Measurements from ENCODE around the gene GPHA2. TPM values are rescaled to one million over a fixed set of nuclear protein-coding genes. Genes with fewer than 3 reads are reported as not detected.
A peak's percentile ranks its signal among the peaks of the same experiment; 100 is the strongest.

The GPHA2 gene
- total and polyA plus RNA-seq, 10 of the 15 experiments (the other 5 are each of a cell fraction or from before 2014, with no cell fraction given): not detected

DNA sequence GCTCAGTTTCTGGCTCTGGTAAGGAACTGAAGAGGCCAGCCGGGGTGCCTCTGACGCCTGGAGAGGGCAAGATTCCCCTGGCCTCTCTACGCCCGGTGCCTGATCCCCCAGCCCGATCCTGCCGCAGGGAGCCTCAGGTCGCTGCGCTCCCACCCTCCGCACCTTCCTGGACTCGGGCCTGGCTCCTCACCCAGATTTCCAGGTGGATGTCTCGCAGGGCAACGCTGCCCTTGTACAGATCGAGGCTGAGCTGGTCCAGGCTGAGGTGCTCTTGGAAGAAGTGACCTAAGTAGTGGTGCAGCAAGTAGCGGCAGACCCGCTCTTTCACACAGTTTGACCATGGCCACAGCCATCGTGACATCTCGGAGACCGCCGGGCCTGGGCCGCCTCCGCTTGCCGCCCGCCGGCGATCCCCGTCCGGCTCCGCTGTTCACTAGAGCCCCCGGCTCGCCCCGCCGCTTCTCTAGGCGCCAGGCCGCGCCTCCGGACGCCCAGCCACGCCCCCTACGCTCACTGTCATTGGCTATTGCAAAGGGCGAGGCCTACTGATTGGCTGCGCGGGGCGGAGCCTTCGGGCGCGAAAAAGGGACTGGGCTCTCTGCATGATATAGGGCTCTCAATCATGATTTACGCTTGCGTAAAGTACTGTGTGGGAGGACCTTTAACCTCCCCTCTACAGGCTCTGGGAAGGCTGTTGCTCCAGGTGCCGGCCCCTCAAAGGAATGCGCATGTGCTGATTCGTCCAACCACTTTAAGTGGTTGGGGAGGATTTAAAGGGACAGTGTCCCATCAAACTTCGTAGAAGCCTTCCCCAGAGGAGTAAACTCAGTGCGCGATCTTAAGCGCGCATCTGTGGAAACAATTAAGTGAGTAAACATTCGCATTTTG lies 18.7 kb downstream of the GPHA2 start, which contains the start of gene ATG2A (continued):
- TF ChIP-seq REST (IDR thresholded peaks at IDR 0.05; ENCODE audit: low read depth, low read length) (0 out of 2 replicates have a peak, but pooled peaks have one; percentile 17), SMAD5 (IDR thresholded peaks at IDR 0.05; ENCODE audit: low read depth) (0 out of 2 replicates have a peak, but pooled peaks have one; percentile 22), MXI1 (IDR thresholded peaks at IDR 0.05; ENCODE audit: low read depth, low read length) (peak; percentile 100), BMI1 (IDR thresholded peaks at IDR 0.05; ENCODE audit: borderline replicate concordance) (no peak), LARP7 (IDR thresholded peaks at IDR 0.05) (peak; percentile 97), JUNB (IDR thresholded peaks at IDR 0.05) (no peak), EZH2 (IDR thresholded peaks at IDR 0.05; ENCODE audit: borderline replicate concordance, control insufficient read depth, low read depth, low read length) (no peak), KDM1A (IDR thresholded peaks at IDR 0.05; ENCODE audit: borderline replicate concordance) (no peak), TCF12 (IDR thresholded peaks at IDR 0.05; ENCODE audit: low read depth, low read length) (0 out of 2 replicates have a peak, but pooled peaks have one; percentile 13)
- TF ChIP-seq, protein P1, sequence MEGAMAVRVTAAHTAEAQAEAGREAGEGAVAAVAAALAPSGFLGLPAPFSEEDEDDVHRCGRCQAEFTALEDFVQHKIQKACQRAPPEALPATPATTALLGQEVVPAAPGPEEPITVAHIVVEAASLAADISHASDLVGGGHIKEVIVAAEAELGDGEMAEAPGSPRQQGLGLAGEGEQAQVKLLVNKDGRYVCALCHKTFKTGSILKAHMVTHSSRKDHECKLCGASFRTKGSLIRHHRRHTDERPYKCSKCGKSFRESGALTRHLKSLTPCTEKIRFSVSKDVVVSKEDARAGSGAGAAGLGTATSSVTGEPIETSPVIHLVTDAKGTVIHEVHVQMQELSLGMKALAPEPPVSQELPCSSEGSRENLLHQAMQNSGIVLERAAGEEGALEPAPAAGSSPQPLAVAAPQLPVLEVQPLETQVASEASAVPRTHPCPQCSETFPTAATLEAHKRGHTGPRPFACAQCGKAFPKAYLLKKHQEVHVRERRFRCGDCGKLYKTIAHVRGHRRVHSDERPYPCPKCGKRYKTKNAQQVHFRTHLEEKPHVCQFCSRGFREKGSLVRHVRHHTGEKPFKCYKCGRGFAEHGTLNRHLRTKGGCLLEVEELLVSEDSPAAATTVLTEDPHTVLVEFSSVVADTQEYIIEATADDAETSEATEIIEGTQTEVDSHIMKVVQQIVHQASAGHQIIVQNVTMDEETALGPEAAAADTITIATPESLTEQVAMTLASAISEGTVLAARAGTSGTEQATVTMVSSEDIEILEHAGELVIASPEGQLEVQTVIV (IDR thresholded peaks at IDR 0.05; ENCODE audit: borderline replicate concordance, partially characterized antibody): no peak

Data from GM12878 (cell line).